HFFc6 (cell line): ENCODE results near the gene FAM168B. TPM values are rescaled to one million over a fixed set of nuclear protein-coding genes. Genes with fewer than 3 reads are reported as not detected.

Experiments
- DNase-seq: peaks from one replicate; pipeline ENCODE4 v3.0.0-alpha.2; 2018
- H3K27ac Mint-ChIP-seq: 2 replicates; pipeline ENCODE4 v1.8.0; 2020; ENCODE audit warnings: mild to moderate bottlenecking, mixed read lengths
- H3K27me3 Mint-ChIP-seq: 2 replicates; pipeline ENCODE4 v1.8.0; 2021; ENCODE audit warnings: mild to moderate bottlenecking, moderate library complexity, mixed read lengths; ENCODE audit not compliant: insufficient read depth
- H3K36me3 Mint-ChIP-seq: 2 replicates; pipeline ENCODE4 v1.8.0; 2021; ENCODE audit warnings: low read depth, mixed read lengths
- H3K4me1 Mint-ChIP-seq: 2 replicates; pipeline ENCODE4 v1.8.0; 2020; ENCODE audit warnings: low read depth, mixed read lengths
- H3K4me3 Mint-ChIP-seq: 2 replicates; pipeline ENCODE4 v1.8.0; 2020; ENCODE audit warnings: mild to moderate bottlenecking, moderate library complexity, mixed read lengths
- H3K9me3 Mint-ChIP-seq: 2 replicates; pipeline ENCODE4 v1.8.0; 2020; ENCODE audit warnings: mild to moderate bottlenecking, mixed read lengths
- CTCF ChIP-seq: fragments of 200-600 bp; sonication (generic); IDR thresholded peaks from 2 replicates; pipeline ENCODE4 v1.5.0; 2021; ENCODE audit warnings: antibody characterized with exemption, mild to moderate bottlenecking
- long read RNA-seq: library from polyadenylated mRNA; unstranded; transcript quantifications from one replicate; pipeline ENCODE4 v2.0.0, GENCODE V29; 2019
- total RNA-seq, 6 experiments: library from RNA; stranded (reverse); fragmentation: NEBNext Ultra II Directional; extraction: Animal tissue kit (Norgen Biotek cat#: 25700); gene quantifications; 2 replicates in 1 of 6; 3 replicates in 5 of 6; pipeline ENCODE4 v1.2.3, GENCODE V29; 2021

Gene FAM168B
- 100 to 1,000 TPM in 1 of 6 experiments, 10 to 100 TPM in 5; 87.2 to 103 (median 95.3) TPM for total RNA-seq
- long read RNA-seq, partial matches to known transcripts: 0 of 22 reads
- long read RNA-seq, other reads (novel, unspliced or antisense): 20 of 22 reads

GRCh38 chr2:131093006-131093695, at the start of gene FAM168B:
Gene FAM168B, minus strand, starts transcription at chr2:131093460. Its CDS starts 10,814 bp downstream, at chr2:131082646.
- no peak for TF ChIP-seq CTCF
- Mint-ChIP-seq H3K27me3 (no peaks in the 10 kb centered on the region), H3K36me3 (peaks cover 10% of the 10 kb centered on the region), H3K27ac (peak within 1 kb of the TSS; percentile 91), H3K4me1 (peaks cover 22% of the 10 kb centered on the region), H3K9me3 (no peaks in the 10 kb centered on the region), H3K4me3 (peak within 1 kb of the TSS; percentile 96)
- DNase-seq: peak; percentile 80

GRCh38 chr2:131142849-131143248, 49.6 kb upstream of the FAM168B start:
- no peak for TF ChIP-seq CTCF
- Mint-ChIP-seq H3K4me1 (no peaks in the 10 kb centered on the region), H3K9me3 (no peaks in the 10 kb centered on the region), H3K27me3 (no peaks in the 10 kb centered on the region), H3K36me3 (peaks cover 15% of the 10 kb centered on the region), H3K4me3 (no peak overlapping the region), H3K27ac (no peak overlapping the region)
- DNase-seq: no peak

GRCh38 chr2:131140581-131140980, 47.3 kb upstream of the FAM168B start:
- H3K4me1 Mint-ChIP-seq: no peaks in the 10 kb centered on the region
- DNase-seq: no peak
- peaks cover 15% of the 10 kb centered on the region for H3K36me3 Mint-ChIP-seq
- no peak for TF ChIP-seq CTCF
- peaks cover 1% of the 10 kb centered on the region; the same call in 1 of the 2 replicates for H3K27me3 Mint-ChIP-seq
- H3K9me3 Mint-ChIP-seq: no peaks in the 10 kb centered on the region
- H3K4me3 Mint-ChIP-seq: no peak overlapping the region
- no peak overlapping the region for H3K27ac Mint-ChIP-seq

GRCh38 chr2:131132729-131133128, 39.5 kb upstream of the FAM168B start:
- Mint-ChIP-seq H3K27ac (no peak overlapping the region), H3K4me3 (no peak overlapping the region), H3K27me3 (peaks cover 1% of the 10 kb centered on the region; the same call in 1 of the 2 replicates), H3K36me3 (peaks cover 28% of the 10 kb centered on the region), H3K4me1 (no peaks in the 10 kb centered on the region), H3K9me3 (no peaks in the 10 kb centered on the region)
- DNase-seq: no peak
- no peak for TF ChIP-seq CTCF

- H3K27me3 Mint-ChIP-seq: no peaks in the 10 kb centered on the region; the same call in 1 of the 2 replicates
- no peaks in the 10 kb centered on the region for H3K9me3 Mint-ChIP-seq
- no peak for TF ChIP-seq CTCF
- no peaks in the 10 kb centered on the region for H3K4me1 Mint-ChIP-seq
- no peak overlapping the region for H3K4me3 Mint-ChIP-seq
- H3K36me3 Mint-ChIP-seq: peaks cover 43% of the 10 kb centered on the region
- no peak overlapping the region for H3K27ac Mint-ChIP-seq
- DNase-seq: no peak
These were observed 37.0 kb upstream of the FAM168B start for GRCh38 chr2:131130298-131130596.
